OCI-LY1 (cell line): ENCODE results near the gene FUNDC2.

Experiments
- H2AFZ ChIP-seq: fragments of 200-600 bp; sonication (generic), shearing (Covaris generic); 2 replicates; pipeline ENCODE4 v1.6.0; 2014; ENCODE audit warnings: antibody characterized with exemption, mild to moderate bottlenecking, low read length
- H3F3A ChIP-seq: fragments of 200-600 bp; sonication (generic), shearing (Covaris generic); 2 replicates; pipeline ENCODE4 v1.6.0; 2014; ENCODE audit warnings: mild to moderate bottlenecking, antibody characterized with exemption, low read length, moderate library complexity; ENCODE audit not compliant: insufficient read depth
- H3K27ac ChIP-seq: fragments of 200-600 bp; sonication (generic); 2 replicates; pipeline ENCODE4 v1.5.1; 2014; ENCODE audit warnings: low read length, mixed run types, mild to moderate bottlenecking, low read depth; ENCODE audit not compliant: poor library complexity, severe bottlenecking
- H3K27me3 ChIP-seq: fragments of 200-600 bp; sonication (generic); 2 replicates; pipeline ENCODE4 v1.6.0; 2014; ENCODE audit warnings: antibody characterized with exemption, mild to moderate bottlenecking, low read length, moderate library complexity; ENCODE audit not compliant: insufficient read depth
- H3K36me3 ChIP-seq: fragments of 200-600 bp; sonication (generic); 2 replicates; pipeline ENCODE4 v1.6.1; 2014; ENCODE audit warnings: mild to moderate bottlenecking, antibody characterized with exemption, low read length, moderate library complexity, mixed read lengths; ENCODE audit not compliant: insufficient read depth
- H3K4me1 ChIP-seq: fragments of 200-600 bp; sonication (generic); 2 replicates; pipeline ENCODE4 v1.5.1; 2014; ENCODE audit warnings: mild to moderate bottlenecking, low read length, moderate library complexity; ENCODE audit not compliant: insufficient read depth, severe bottlenecking
- H3K4me2 ChIP-seq: fragments of 200-600 bp; sonication (generic), shearing (Covaris generic); 2 replicates; pipeline ENCODE4 v1.6.1; 2014; ENCODE audit warnings: low read length
- H3K4me3 ChIP-seq: fragments of 200-600 bp; sonication (generic); 2 replicates; pipeline ENCODE4 v1.5.1; 2014; ENCODE audit warnings: low read length, low read depth, mild to moderate bottlenecking, mixed read lengths; ENCODE audit not compliant: poor library complexity, severe bottlenecking
- H3K79me2 ChIP-seq: fragments of 200-600 bp; shearing (Covaris generic); 2 replicates; pipeline ENCODE4 v1.6.1; 2016; ENCODE audit warnings: mixed run types, low read length, mixed read lengths; ENCODE audit not compliant: insufficient read depth
- H3K9ac ChIP-seq: fragments of 200-600 bp; sonication (generic), shearing (Covaris generic); 2 replicates; pipeline ENCODE4 v1.6.1; 2014; ENCODE audit warnings: mild to moderate bottlenecking, low read length, mixed read lengths
- H3K9me2 ChIP-seq: fragments of 200-600 bp; sonication (generic), shearing (Covaris generic); 2 replicates; pipeline ENCODE4 v1.6.1; 2014; ENCODE audit warnings: low read depth, mild to moderate bottlenecking, low read length, mixed read lengths
- H3K9me3 ChIP-seq: fragments of 200-600 bp; shearing (Covaris generic); 2 replicates; pipeline ENCODE4 v1.6.1; 2014; ENCODE audit warnings: low read length, mixed read lengths
- H4K20me1 ChIP-seq: fragments of 200-600 bp; sonication (generic), shearing (Covaris generic); 2 replicates; pipeline ENCODE4 v1.6.0; 2016; ENCODE audit warnings: mild to moderate bottlenecking, low read length; ENCODE audit not compliant: insufficient read depth
- EZH2 ChIP-seq: fragments of 200-600 bp; sonication (generic), shearing (Covaris generic); IDR thresholded peaks from 2 replicates; pipeline ENCODE4 v1.8.0; 2017; ENCODE audit warnings: borderline replicate concordance, mixed run types, mild to moderate bottlenecking, antibody characterized with exemption, low read length, moderate library complexity, mixed read lengths
- TF ChIP-seq, protein P1 (sequence below): fragments of 200-600 bp; sonication (generic), shearing (Covaris generic); IDR thresholded peaks from 2 replicates; pipeline ENCODE4 v1.5.1; 2017; ENCODE audit warnings: mild to moderate bottlenecking, antibody characterized with exemption, low read length, moderate library complexity, mixed read lengths

FUNDC2 gene

DNA sequence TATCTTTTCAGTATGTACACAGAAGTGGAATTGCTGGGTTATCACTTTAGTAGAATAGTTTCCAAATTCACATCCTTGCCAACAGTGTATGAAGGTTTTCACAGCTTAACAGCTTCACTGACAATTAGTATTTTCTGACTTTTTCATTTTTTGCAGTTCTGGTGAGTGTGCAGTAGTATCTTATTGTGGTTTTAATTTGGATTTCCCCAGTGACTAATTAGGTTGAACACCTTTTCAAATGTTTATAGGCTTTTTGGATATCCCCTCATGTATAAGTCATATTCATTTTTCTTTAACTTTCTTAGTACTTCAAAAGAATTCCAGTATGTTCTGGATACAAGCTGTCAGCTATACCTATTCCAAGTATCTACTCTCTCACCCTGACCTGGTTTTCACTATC is 81.8 kb downstream of the FUNDC2 start:
- Histone ChIP-seq H3K27me3 (no peaks in the 10 kb centered on the region), H3K27ac (no peak overlapping the region), H3K4me3 (no peak overlapping the region), H3K9me3 (no peaks in the 10 kb centered on the region), H3K4me2 (no peak overlapping the region), H3K79me2 (no peaks in the 10 kb centered on the region), H4K20me1 (no peaks in the 10 kb centered on the region), H2AFZ (no peak overlapping the region), H3K9me2 (no peaks in the 10 kb centered on the region), H3K4me1 (no peaks in the 10 kb centered on the region), H3K36me3 (peaks cover 21% of the 10 kb centered on the region), H3F3A (no peaks in the 10 kb centered on the region), H3K9ac (no peak overlapping the region)
- TF ChIP-seq, protein P1, sequence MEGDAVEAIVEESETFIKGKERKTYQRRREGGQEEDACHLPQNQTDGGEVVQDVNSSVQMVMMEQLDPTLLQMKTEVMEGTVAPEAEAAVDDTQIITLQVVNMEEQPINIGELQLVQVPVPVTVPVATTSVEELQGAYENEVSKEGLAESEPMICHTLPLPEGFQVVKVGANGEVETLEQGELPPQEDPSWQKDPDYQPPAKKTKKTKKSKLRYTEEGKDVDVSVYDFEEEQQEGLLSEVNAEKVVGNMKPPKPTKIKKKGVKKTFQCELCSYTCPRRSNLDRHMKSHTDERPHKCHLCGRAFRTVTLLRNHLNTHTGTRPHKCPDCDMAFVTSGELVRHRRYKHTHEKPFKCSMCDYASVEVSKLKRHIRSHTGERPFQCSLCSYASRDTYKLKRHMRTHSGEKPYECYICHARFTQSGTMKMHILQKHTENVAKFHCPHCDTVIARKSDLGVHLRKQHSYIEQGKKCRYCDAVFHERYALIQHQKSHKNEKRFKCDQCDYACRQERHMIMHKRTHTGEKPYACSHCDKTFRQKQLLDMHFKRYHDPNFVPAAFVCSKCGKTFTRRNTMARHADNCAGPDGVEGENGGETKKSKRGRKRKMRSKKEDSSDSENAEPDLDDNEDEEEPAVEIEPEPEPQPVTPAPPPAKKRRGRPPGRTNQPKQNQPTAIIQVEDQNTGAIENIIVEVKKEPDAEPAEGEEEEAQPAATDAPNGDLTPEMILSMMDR: no peak
- TF ChIP-seq EZH2: no peak
